Activated naive CD4-positive, alpha-beta T cell treated with anti-CD3 and anti-CD28 coated beads, Interleukin-2, amount 10 ng/mL, durations not matched to agents 7 days and 5 days (primary cell): ENCODE measurements around the gene TKT.

Experiments used
- CTCF ChIA-PET: fragments of 350-600 bp; sonication (Branson Sonifier 250); formaldehyde crosslinking; loops from one replicate; lab custom pipeline; 2021; ENCODE audit warnings: antibody characterized with exemption; lab: Charles Lee
- DNase-seq: peaks from one replicate; pipeline ENCODE4 v3.0.0-alpha.2; 2020
- H3K27ac Mint-ChIP-seq: one replicate; pipeline ENCODE4 v1.8.0; 2021; ENCODE audit warnings: mild to moderate bottlenecking, moderate library complexity, mixed read lengths
- H3K27me3 Mint-ChIP-seq: one replicate; pipeline ENCODE4 v1.8.0; 2021; ENCODE audit warnings: mild to moderate bottlenecking, mixed read lengths
- H3K36me3 Mint-ChIP-seq: one replicate; pipeline ENCODE4 v1.8.0; 2021; ENCODE audit warnings: mixed read lengths
- H3K4me1 Mint-ChIP-seq: one replicate; pipeline ENCODE4 v1.8.0; 2021; ENCODE audit warnings: mixed read lengths
- H3K4me3 Mint-ChIP-seq: one replicate; pipeline ENCODE4 v1.8.0; 2021; ENCODE audit warnings: mild to moderate bottlenecking, moderate library complexity, mixed read lengths
- H3K9me3 Mint-ChIP-seq: one replicate; pipeline ENCODE4 v1.8.0; 2021; ENCODE audit warnings: mixed read lengths

Gene TKT

DNA sequence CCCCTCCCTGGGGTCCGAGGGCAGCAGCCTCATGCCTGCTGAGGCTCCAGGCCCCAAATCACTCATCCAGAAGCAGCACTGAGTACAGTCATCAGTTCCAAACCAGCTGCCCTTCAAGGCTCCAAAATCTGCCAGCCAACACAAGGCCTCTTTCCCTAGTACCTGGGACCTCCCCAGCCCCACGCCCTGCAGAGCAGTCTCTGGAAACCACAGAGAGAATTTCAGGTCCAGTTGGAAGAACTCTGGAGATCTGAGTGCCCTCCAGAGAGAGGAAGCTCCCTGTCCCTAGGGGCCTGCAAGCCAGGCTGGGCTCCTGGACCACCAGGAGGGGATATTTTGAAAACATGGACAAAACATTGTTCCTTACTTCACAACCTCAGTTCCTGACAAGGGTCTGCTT, 26.2 kb downstream of the TKT start:
- Mint-ChIP-seq H3K9me3 (no peaks in the 10 kb centered on the region), H3K36me3 (peaks cover 44% of the 10 kb centered on the region), H3K4me3 (no peak overlapping the region), H3K27ac (peak overlapping the region; percentile 49), H3K4me1 (peaks cover 6% of the 10 kb centered on the region), H3K27me3 (no peaks in the 10 kb centered on the region)
- no peak for DNase-seq
- CTCF ChIA-PET = no interaction called here

DNA sequence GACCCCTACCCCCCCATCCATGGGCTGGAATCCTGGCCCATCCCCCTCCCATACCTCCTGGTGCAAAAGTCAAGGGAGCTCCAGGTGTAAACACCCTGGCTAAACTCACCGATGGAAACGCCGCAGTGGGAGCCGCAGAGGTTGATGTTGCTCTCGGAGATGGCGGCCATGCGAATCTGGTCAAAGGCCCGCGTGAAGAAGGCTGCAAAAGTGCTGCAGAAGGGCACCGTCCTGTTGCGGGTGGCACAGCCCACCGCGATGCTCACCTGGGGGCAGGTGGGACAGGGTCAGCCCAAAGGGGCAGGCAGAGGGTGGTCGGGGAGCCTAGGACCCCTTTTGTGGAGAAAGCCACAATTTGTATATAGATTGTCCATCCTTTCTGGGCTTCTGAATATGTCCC, 26.7 kb downstream of the TKT start:
- Mint-ChIP-seq H3K27me3 (no peaks in the 10 kb centered on the region), H3K9me3 (no peaks in the 10 kb centered on the region), H3K4me1 (peaks cover 2% of the 10 kb centered on the region), H3K27ac (no peak overlapping the region), H3K36me3 (peaks cover 40% of the 10 kb centered on the region), H3K4me3 (no peak overlapping the region)
- no peak for DNase-seq
- CTCF ChIA-PET = no interaction called here

- Mint-ChIP-seq H3K9me3 (no peaks in the 10 kb centered on the region), H3K36me3 (peaks cover 37% of the 10 kb centered on the region), H3K4me3 (no peak overlapping the region), H3K27me3 (no peaks in the 10 kb centered on the region), H3K4me1 (no peaks in the 10 kb centered on the region), H3K27ac (no peak overlapping the region)
- no peak for DNase-seq
- CTCF ChIA-PET = no interaction called here
Observed at GRCh38 chr3:53227993-53228885, 27.6 kb downstream of the TKT start.

- CTCF ChIA-PET = no interaction called here
- Mint-ChIP-seq H3K4me1 (no peaks in the 10 kb centered on the region), H3K9me3 (no peaks in the 10 kb centered on the region), H3K4me3 (no peak overlapping the region), H3K27me3 (no peaks in the 10 kb centered on the region), H3K36me3 (peaks cover 29% of the 10 kb centered on the region), H3K27ac (no peak overlapping the region)
- DNase-seq = no peak
Observed at GRCh38 chr3:53226841-53227407, 28.9 kb downstream of the TKT start.

DNA sequence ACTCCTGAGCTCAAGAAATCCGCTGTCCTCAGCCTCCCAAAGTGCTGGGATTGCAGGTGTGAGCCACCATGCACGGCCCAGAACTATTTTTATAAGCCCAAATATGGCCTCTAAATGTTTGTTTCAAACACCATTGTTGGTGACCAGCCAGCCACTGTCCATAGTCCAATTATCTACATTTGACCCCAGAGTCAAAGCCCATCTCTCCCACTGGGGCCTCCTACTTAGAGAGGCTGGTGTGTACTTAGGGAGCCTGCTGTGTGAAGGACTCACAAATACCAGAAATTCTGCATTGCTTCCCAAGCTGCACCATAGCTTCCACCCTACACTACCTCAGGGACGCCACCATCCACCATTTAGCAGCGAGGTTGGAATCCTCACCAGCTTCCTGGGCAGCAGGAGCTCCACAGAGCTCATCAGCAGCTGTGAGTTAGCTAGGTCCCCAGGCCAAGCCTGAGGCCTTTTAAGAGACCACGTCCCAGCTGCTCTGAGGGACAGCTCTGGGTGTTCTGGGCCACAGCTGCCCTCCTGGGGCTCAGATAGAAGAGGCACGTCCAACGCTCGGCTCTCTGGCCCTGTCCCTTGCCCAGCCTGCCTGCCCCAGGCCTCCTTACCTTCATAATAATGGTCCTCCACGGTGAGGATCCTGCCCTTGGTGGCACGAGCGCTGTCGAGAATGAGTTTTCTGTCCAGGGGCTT, 29.5 kb downstream of the TKT start:
- Mint-ChIP-seq H3K27ac (no peak overlapping the region), H3K27me3 (no peaks in the 10 kb centered on the region)
- CTCF ChIA-PET = no interaction called here

GRCh38 chr3:53225651-53226050, 30.2 kb downstream of the TKT start:
- Mint-ChIP-seq H3K4me1 (no peaks in the 10 kb centered on the region), H3K27ac (no peak overlapping the region), H3K36me3 (peaks cover 29% of the 10 kb centered on the region), H3K4me3 (no peak overlapping the region), H3K9me3 (no peaks in the 10 kb centered on the region), H3K27me3 (no peaks in the 10 kb centered on the region)
- CTCF ChIA-PET = no interaction called here
- no peak for DNase-seq

More for the DNA sequence above, 29.5 kb downstream of the TKT start:
- H3K9me3 Mint-ChIP-seq = no peaks in the 10 kb centered on the region
- H3K36me3 Mint-ChIP-seq = peaks cover 29% of the 10 kb centered on the region
- no peak overlapping the region for H3K4me3 Mint-ChIP-seq
- no peaks in the 10 kb centered on the region for H3K4me1 Mint-ChIP-seq
- no peak for DNase-seq

GRCh38 chr3:53225181-53225580, 30.6 kb downstream of the TKT start:
- H3K9me3 Mint-ChIP-seq = no peaks in the 10 kb centered on the region
- no peak overlapping the region for H3K4me3 Mint-ChIP-seq
- H3K36me3 Mint-ChIP-seq = peaks cover 29% of the 10 kb centered on the region
- CTCF ChIA-PET = interaction anchor here (1.4 kb wide), 1 partner anchor 8 kb away, joined by 3 read pairs; no protein-coding TSS in a partner anchor
- no peak for DNase-seq
- H3K4me1 Mint-ChIP-seq = no peaks in the 10 kb centered on the region
- no peak overlapping the region for H3K27ac Mint-ChIP-seq
- H3K27me3 Mint-ChIP-seq = no peaks in the 10 kb centered on the region

DNA sequence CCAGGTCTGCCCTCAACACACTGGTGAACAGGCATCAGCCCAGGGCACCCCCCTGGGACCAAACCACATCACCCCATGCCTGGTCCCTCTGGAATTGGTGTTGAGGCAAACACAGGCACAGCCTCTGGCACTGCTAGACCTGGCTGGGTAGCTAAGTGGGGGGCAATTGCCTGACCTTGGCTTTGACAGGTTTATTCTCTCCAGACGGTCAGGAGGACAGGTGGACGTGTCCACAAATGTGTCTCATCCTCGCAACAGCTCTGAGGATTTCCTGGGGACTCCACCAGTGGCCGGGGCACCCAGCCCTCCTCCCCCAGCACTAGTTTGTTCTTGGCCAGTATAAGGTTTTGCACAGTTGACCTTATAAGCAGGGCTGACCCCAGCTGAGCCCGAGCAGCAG, 31.3 kb downstream of the TKT start:
- Mint-ChIP-seq H3K9me3 (no peaks in the 10 kb centered on the region), H3K36me3 (peaks cover 28% of the 10 kb centered on the region), H3K27me3 (no peaks in the 10 kb centered on the region), H3K4me3 (no peak overlapping the region), H3K27ac (no peak overlapping the region), H3K4me1 (peaks cover 4% of the 10 kb centered on the region)
- DNase-seq = no peak
- CTCF ChIA-PET = interaction anchor here (1.4 kb wide), 1 partner anchor 9 kb away, joined by 3 read pairs; no protein-coding TSS in a partner anchor

DNA sequence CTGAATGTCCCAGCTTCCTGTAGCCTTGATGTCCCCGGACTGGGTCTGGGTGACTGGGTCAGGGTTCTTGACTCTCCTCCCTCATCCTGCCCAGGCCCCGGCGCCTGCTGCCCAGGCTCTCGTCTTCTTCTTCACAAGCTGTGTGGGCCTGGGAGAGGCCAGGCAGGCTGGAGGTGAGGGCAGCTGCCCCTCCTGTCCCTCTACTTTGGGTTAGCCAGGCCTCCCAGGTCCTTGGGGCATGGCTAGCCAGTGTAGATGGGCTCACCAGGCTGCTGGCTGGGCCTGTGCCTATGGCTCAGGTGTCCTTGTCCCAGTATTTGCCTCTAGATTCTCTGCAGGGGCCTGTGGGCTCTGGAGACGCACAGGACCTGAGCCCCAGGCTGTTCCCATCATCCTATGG, 31.8 kb downstream of the TKT start:
- peaks cover 26% of the 10 kb centered on the region for H3K36me3 Mint-ChIP-seq
- CTCF ChIA-PET = interaction anchor here (1.4 kb wide), 1 partner anchor 9 kb away, joined by 3 read pairs; no protein-coding TSS in a partner anchor
- H3K4me3 Mint-ChIP-seq = no peak overlapping the region
- no peak overlapping the region for H3K27ac Mint-ChIP-seq
- DNase-seq = no peak
- H3K27me3 Mint-ChIP-seq = no peaks in the 10 kb centered on the region
- H3K4me1 Mint-ChIP-seq = peaks cover 4% of the 10 kb centered on the region
- no peaks in the 10 kb centered on the region for H3K9me3 Mint-ChIP-seq

GRCh38 chr3:53223541-53223966, 32.3 kb downstream of the TKT start:
- CTCF ChIA-PET = interaction anchor here (1.2 kb wide), 1 partner anchor 123 kb away, joined by 4 read pairs; no protein-coding TSS in a partner anchor
- Mint-ChIP-seq H3K9me3 (no peaks in the 10 kb centered on the region), H3K4me3 (no peak overlapping the region), H3K4me1 (peaks cover 4% of the 10 kb centered on the region), H3K36me3 (peaks cover 22% of the 10 kb centered on the region), H3K27ac (no peak overlapping the region), H3K27me3 (peaks cover under 1% of the 10 kb centered on the region)
- no peak for DNase-seq

GRCh38 chr3:53223025-53223424, 32.8 kb downstream of the TKT start:
- DNase-seq = no peak
- Mint-ChIP-seq H3K4me1 (peaks cover 4% of the 10 kb centered on the region), H3K27ac (peak overlapping the region; percentile 19), H3K4me3 (no peak overlapping the region), H3K9me3 (no peaks in the 10 kb centered on the region), H3K27me3 (peaks cover 5% of the 10 kb centered on the region), H3K36me3 (peaks cover 18% of the 10 kb centered on the region)
- CTCF ChIA-PET = interaction anchor here (1.2 kb wide), 1 partner anchor 123 kb away, joined by 4 read pairs; no protein-coding TSS in a partner anchor

DNA sequence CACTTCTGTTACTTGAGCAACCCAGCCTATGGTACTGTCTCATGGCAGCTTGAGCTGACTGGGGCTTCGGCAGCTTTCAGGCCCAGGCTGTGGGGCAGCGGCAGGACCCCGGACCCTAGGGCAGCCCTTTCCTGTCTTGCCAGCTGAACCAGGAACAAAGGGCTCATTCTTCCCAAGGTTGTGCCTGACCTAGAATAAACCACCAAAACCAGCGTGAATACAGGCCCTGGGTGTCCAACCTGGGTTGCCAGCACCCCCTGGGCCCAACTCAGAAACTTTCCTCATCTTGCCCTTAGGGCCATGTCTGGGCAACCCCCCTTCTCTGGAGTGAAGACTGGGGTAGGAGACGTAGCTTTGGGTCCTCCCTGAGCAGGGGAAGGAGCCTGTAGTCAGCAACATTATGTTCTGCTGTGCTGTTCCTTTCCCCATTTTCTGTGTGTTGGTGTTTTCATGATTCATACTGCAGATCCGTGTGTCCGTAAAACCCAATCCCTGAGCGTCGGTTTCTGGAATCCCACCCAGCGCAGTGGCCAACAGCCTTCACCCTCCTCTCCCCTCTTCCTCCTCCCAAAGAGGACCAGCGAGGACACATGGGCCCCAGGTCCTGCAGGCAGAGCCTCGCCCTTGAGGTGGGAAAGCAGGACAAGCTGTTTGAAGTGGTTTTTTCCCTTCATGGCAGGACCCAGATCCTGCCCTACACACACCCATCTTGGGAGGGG, 33.5 kb downstream of the TKT start:
- Mint-ChIP-seq H3K4me1 (peaks cover 4% of the 10 kb centered on the region), H3K27me3 (peaks cover 12% of the 10 kb centered on the region), H3K4me3 (no peak overlapping the region), H3K36me3 (peaks cover 13% of the 10 kb centered on the region), H3K9me3 (no peaks in the 10 kb centered on the region), H3K27ac (peak overlapping the region; percentile 20)
- no peak for DNase-seq
- CTCF ChIA-PET = interaction anchor here (1.2 to 1.8 kb wide), 2 partner anchors 11 to 124 kb away, joined by 4 to 8 read pairs; no protein-coding TSS in a partner anchor

DNA sequence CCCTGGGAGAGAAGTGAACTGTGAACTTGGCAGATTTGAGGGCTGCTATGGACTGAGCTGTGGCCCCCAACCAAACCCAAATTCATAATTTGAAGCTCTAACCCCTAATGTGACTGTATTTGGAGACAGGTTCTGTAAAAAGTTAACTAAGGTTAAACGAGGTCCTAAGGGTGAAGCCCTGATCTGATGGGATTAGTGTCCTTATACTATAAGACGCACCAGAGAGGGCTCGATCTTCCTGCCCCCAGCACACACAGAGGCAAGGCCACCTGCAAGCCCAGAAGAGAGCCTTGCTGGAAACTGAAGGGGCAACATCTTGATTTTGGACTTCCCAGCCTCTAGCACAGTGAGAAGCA, 34.0 kb downstream of the TKT start:
- Mint-ChIP-seq H3K36me3 (peaks cover 11% of the 10 kb centered on the region), H3K27me3 (peaks cover 16% of the 10 kb centered on the region), H3K4me3 (no peak overlapping the region), H3K27ac (peak overlapping the region; percentile 20), H3K4me1 (peaks cover 4% of the 10 kb centered on the region), H3K9me3 (no peaks in the 10 kb centered on the region)
- CTCF ChIA-PET = interaction anchor here (1.4 to 1.8 kb wide), 2 partner anchors 12 to 108 kb away, joined by 3 to 8 read pairs; no protein-coding TSS in a partner anchor
- DNase-seq = no peak
